Measurements from ENCODE around the gene LDB3. TPM values are rescaled to one million over a fixed set of nuclear protein-coding genes. Genes with fewer than 3 reads are reported as not detected.

LDB3 gene
- total and polyA plus RNA-seq, 2 experiments from 2014 or later, result 0.05 to 0.11 TPM

DNA sequence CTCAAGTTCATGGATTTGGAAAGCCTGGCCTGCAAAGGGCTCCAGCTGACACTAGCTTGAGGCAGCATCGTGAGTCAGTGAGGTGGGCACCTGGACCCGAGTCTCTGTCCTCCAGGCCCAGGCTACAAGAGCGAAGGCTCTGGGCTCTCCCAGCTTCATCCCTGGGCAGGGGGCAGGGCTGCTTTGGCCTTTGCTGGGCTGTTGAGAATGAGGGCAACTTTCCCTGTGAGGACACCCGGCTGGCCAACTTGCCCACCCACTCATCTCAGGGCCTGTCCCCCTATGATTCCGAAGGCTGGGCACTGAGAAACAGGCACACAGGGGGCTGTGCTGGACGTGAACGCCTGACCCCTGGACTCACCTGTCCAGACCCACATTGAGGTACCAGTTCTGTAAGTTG is 24.4 kb downstream of the LDB3 start:
- no peak for DNase-seq
- in situ Hi-C loops (cut with MboI), result no loop called here
- no peaks in the 10 kb centered on the region for H3K79me2 ChIP-seq (ENCODE audit: insufficient read depth)
- H4K20me1 ChIP-seq (ENCODE audit: insufficient read depth), result no peaks in the 10 kb centered on the region
- no peak overlapping the region for H2AFZ ChIP-seq
- no peak overlapping the region for H3K9ac ChIP-seq
- H3K4me2 ChIP-seq (ENCODE audit: unreplicated experiment), result no peak overlapping the region
- 81 to 97% methylated on average over 6 to 7 of the region's 7 CpGs for WGBS, 2 experiments (ENCODE audit: low coverage in 1 of 2, low lambda C conversion rate in 2 of 2, missing lambda C conversion rate in 2 of 2)
- H3K27me3 ChIP-seq (replicated peaks; ENCODE audit: insufficient read depth), result no peaks in the 10 kb centered on the region
- H3F3A ChIP-seq (ENCODE audit: insufficient read depth), result peaks cover 4% of the 10 kb centered on the region; the same call in 1 of the 2 replicates
- no peaks in the 10 kb centered on the region for H3K9me3 ChIP-seq (ENCODE audit: low read depth)
- H3K4me3 ChIP-seq, result no peak overlapping the region
- H3K9me2 ChIP-seq (ENCODE audit: insufficient read depth), result no peaks in the 10 kb centered on the region
- no peak for TF ChIP-seq EZH2 (IDR thresholded peaks at IDR 0.05; ENCODE audit: insufficient read depth, poor library complexity, severe bottlenecking)
- TF ChIP-seq EZH2phosphoT487 (IDR thresholded peaks at IDR 0.05; ENCODE audit: insufficient read depth, low read depth), result no peak
- H3K36me3 ChIP-seq (ENCODE audit: low read depth), result no peaks in the 10 kb centered on the region
- peaks cover 10% of the 10 kb centered on the region for H3K4me1 ChIP-seq (ENCODE audit: insufficient read depth)
- H3K27ac ChIP-seq, result no peak overlapping the region

- no peak overlapping the region for H3K27ac ChIP-seq
- 39 to 44% methylated on average over 2 of the region's 2 CpGs for WGBS, 2 experiments (ENCODE audit: low coverage in 1 of 2, low lambda C conversion rate in 2 of 2, missing lambda C conversion rate in 2 of 2)
- no peak overlapping the region for H3K9ac ChIP-seq
- no peak for TF ChIP-seq EZH2phosphoT487 (IDR thresholded peaks at IDR 0.05; ENCODE audit: insufficient read depth, low read depth)
- DNase-seq, result no peak
- H3K79me2 ChIP-seq (ENCODE audit: insufficient read depth), result no peaks in the 10 kb centered on the region
- no peaks in the 10 kb centered on the region for H4K20me1 ChIP-seq (ENCODE audit: insufficient read depth)
- H3K9me2 ChIP-seq (ENCODE audit: insufficient read depth), result no peaks in the 10 kb centered on the region
- H3K27me3 ChIP-seq (replicated peaks; ENCODE audit: insufficient read depth), result no peaks in the 10 kb centered on the region
- H3F3A ChIP-seq (ENCODE audit: insufficient read depth), result no peaks in the 10 kb centered on the region
- H3K4me1 ChIP-seq (ENCODE audit: insufficient read depth), result peaks cover 3% of the 10 kb centered on the region
- no peak overlapping the region for H3K4me2 ChIP-seq (ENCODE audit: unreplicated experiment)
- in situ Hi-C loops (cut with MboI), result no loop called here
- H3K4me3 ChIP-seq, result no peak overlapping the region
- peak overlapping the region; percentile 50; the same call in 1 of the 2 replicates for H2AFZ ChIP-seq
- H3K9me3 ChIP-seq (ENCODE audit: low read depth), result no peaks in the 10 kb centered on the region
- H3K36me3 ChIP-seq (ENCODE audit: low read depth), result no peaks in the 10 kb centered on the region
Observed at GRCh38 chr10:86693275-86693674, 25.0 kb downstream of the LDB3 start.

DNA sequence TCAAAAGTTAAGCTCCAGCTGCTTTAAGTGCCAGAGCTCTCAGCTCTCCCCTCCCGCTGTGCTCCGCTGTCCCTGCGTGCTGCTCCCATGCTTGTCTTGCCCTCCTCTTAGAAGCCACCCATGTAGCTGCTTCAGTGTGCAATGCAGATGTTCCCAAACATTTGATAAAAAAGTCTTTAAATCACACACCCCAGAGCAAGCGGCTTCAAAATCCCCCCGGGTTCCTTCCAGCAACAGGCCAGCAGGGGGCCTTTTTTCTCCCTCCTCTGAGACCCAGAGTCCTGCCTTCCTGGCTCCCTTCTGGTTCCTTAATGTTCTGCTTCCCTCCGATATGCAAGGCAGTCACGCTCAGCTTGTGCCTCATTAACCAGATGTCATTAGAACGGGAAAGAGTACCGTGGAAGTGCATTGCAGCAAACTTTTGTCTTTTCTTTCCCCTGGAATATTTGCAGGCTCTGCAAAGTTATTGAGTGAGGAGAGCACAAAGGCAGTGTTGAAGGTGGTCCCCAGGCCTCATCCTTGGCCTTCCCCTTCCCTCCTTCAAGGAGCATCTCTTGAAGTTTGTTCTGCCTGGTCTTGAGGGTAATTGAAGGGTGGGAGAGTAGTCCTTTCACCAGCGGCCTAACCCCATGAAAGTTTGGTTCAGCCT is 25.5 kb downstream of the LDB3 start:
- H3F3A ChIP-seq (ENCODE audit: insufficient read depth), result no peaks in the 10 kb centered on the region
- H3K4me3 ChIP-seq, result no peak overlapping the region
- H3K79me2 ChIP-seq (ENCODE audit: insufficient read depth), result no peaks in the 10 kb centered on the region
- in situ Hi-C loops (cut with MboI), result no loop called here
- no peaks in the 10 kb centered on the region for H3K9me3 ChIP-seq (ENCODE audit: low read depth)
- no peaks in the 10 kb centered on the region for H3K4me1 ChIP-seq (ENCODE audit: insufficient read depth)
- H2AFZ ChIP-seq, result peak overlapping the region; percentile 50; the same call in 1 of the 2 replicates
- H3K27me3 ChIP-seq (replicated peaks; ENCODE audit: insufficient read depth), result no peaks in the 10 kb centered on the region
- peak; percentile 81 for DNase-seq
- no peaks in the 10 kb centered on the region for H3K9me2 ChIP-seq (ENCODE audit: insufficient read depth)
- TF ChIP-seq EZH2 (IDR thresholded peaks at IDR 0.05; ENCODE audit: insufficient read depth, poor library complexity, severe bottlenecking) (no peak), EZH2phosphoT487 (IDR thresholded peaks at IDR 0.05; ENCODE audit: insufficient read depth, low read depth) (no peak)
- no peak overlapping the region for H3K9ac ChIP-seq
- no peaks in the 10 kb centered on the region for H3K36me3 ChIP-seq (ENCODE audit: low read depth)
- no peak overlapping the region for H3K4me2 ChIP-seq (ENCODE audit: unreplicated experiment)
- H4K20me1 ChIP-seq (ENCODE audit: insufficient read depth), result no peaks in the 10 kb centered on the region
- WGBS, 2 experiments (ENCODE audit: low coverage in 1 of 2, low lambda C conversion rate in 2 of 2, missing lambda C conversion rate in 2 of 2), result 10 to 13% methylated on average over 10 of the region's 10 CpGs
- no peak overlapping the region for H3K27ac ChIP-seq

- Histone ChIP-seq H3K9me3 (ENCODE audit: low read depth) (no peaks in the 10 kb centered on the region), H3K36me3 (ENCODE audit: low read depth) (no peaks in the 10 kb centered on the region), H2AFZ (no peak overlapping the region), H3K4me2 (ENCODE audit: unreplicated experiment) (no peak overlapping the region), H3K79me2 (ENCODE audit: insufficient read depth) (no peaks in the 10 kb centered on the region), H3K27ac (no peak overlapping the region), H3K27me3 (replicated peaks; ENCODE audit: insufficient read depth) (no peaks in the 10 kb centered on the region), H3K4me3 (no peak overlapping the region), H3K9ac (no peak overlapping the region), H4K20me1 (ENCODE audit: insufficient read depth) (no peaks in the 10 kb centered on the region), H3K9me2 (ENCODE audit: insufficient read depth) (no peaks in the 10 kb centered on the region), H3K4me1 (ENCODE audit: insufficient read depth) (no peaks in the 10 kb centered on the region), H3F3A (ENCODE audit: insufficient read depth) (no peaks in the 10 kb centered on the region)
- no peak for DNase-seq
- TF ChIP-seq EZH2phosphoT487 (IDR thresholded peaks at IDR 0.05; ENCODE audit: insufficient read depth, low read depth), result no peak
- WGBS, 2 experiments (ENCODE audit: low coverage in 1 of 2, low lambda C conversion rate in 2 of 2, missing lambda C conversion rate in 2 of 2), result 77 to 79% methylated on average over 9 of the region's 9 CpGs
- in situ Hi-C loops (cut with MboI), result no loop called here
Observed at GRCh38 chr10:86698207-86698940, 30.1 kb downstream of the LDB3 start.
